Activated CD8-positive, alpha-beta memory T cell treated with anti-CD3 and anti-CD28 coated beads for 24 hours (primary cell): ENCODE measurements around the gene SELENOI.

Experiments used
- DNase-seq: peaks from one replicate; pipeline ENCODE4 v3.0.0-alpha.2; 2020

SELENOI gene

GRCh38 chr2:26412091-26412673 is 66.2 kb downstream of the SELENOI start:
- DNase-seq, result no peak

- no peak for DNase-seq
Measured at GRCh38 chr2:26414311-26414710, 68.4 kb downstream of the SELENOI start.

- DNase-seq, result no peak
Measured at GRCh38 chr2:26421961-26422360, 76.0 kb downstream of the SELENOI start.

GRCh38 chr2:26422947-26423629 is 77.1 kb downstream of the SELENOI start:
- no peak for DNase-seq

DNA sequence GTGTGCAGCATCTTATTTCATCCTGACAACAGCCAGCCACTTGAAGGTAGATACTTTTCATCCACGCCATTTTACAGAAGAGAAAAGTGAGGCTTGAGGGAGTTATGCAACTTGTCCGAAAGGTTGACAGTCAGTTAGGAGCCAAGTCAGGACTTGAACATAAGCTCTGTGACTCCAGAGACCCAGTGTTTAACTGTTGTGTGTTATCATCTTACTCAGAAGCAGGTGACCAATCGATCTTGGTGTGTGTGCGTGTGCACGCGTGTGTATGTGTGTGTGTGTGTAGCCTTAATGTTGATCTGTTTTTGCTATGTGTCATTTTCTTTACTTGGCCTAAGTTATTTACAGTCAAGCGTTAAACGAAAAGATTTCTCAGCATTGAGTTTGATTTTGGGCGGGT is 77.8 kb downstream of the SELENOI start:
- DNase-seq, result no peak

- no peak for DNase-seq
Measured at GRCh38 chr2:26424221-26424620, 78.3 kb downstream of the SELENOI start.

DNA sequence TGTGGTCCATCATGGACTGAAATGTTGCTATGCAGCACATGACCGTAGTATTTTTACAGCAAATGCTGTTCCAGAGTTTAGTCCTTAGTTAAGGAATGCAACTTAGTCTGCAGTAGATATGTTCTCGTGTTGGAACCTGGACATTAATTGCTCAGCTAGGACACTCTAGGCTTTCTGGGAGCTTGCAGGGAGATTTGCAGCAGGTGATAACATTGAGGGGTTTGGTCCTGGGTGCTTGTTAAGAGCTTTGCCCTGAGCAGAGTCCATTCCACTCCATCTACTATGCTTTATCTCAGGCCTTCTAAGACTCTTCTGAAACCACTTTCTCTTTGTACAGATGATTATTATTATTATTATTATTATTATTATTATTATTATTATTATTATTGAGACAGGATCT is 82.9 kb downstream of the SELENOI start:
- DNase-seq, result no peak

GRCh38 chr2:26429779-26430578 is 84.0 kb downstream of the SELENOI start:
- DNase-seq, result no peak

GRCh38 chr2:26430826-26431225 is 84.9 kb downstream of the SELENOI start:
- DNase-seq, result no peak

- no peak for DNase-seq
Measured at GRCh38 chr2:26432363-26432762, 86.4 kb downstream of the SELENOI start.

DNA sequence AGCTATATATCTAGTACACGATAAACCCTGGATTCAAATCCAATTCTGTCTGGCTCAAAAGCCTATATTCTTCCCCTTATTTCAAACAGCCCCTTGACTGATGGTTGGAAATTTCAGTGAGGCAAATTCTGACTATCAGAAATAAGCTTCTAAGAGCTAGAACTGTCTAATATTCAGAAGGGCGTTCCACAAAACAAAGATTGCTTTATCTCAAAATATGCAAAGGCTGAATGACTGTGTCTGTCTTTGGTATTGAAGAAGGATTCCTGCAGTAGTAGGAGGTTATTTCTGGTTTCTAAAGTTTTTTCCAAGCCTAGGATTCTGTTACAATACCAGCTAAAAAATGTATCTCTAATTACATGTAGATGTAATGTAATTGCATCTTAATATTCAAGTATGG is 86.9 kb downstream of the SELENOI start:
- no peak for DNase-seq

GRCh38 chr2:26435106-26435505 is 89.2 kb downstream of the SELENOI start:
- no peak for DNase-seq

- no peak for DNase-seq
Measured at GRCh38 chr2:26438526-26438925, 92.6 kb downstream of the SELENOI start.

GRCh38 chr2:26438926-26439325 is 93.0 kb downstream of the SELENOI start:
- no peak for DNase-seq

GRCh38 chr2:26442301-26442700 is 96.4 kb downstream of the SELENOI start:
- no peak for DNase-seq

GRCh38 chr2:26442707-26443106 is 96.8 kb downstream of the SELENOI start:
- no peak for DNase-seq

DNA sequence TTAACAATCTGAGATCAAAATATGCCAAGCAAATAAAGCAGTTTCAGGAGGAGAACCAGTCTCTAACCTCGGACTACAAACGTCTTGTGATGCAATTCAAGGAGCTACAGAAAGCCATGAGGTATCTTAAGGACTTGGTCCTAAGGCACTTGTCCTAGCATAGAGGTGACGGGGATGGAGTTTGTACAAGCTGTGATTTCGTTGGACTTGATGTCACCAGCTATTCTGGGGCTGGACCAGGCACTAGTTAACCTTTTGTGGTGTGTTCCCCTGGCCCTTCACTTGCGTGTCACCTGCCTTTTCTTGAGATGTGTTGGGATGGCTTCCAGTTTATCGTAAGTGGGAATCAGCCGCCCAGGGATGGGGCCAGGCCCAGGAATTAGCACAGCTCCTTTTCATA is 98.3 kb downstream of the SELENOI start:
- no peak for DNase-seq
